OCI-LY1 (cell line): ENCODE data around the gene OR6C4.
"Not testable (repeated sequence)": the region's sequence is repeated elsewhere in the genome, so short reads cannot be mapped to it uniquely, and the experiment has no call there.

ENCODE experiments used
- H2AFZ ChIP-seq: fragments of 200-600 bp; sonication (generic), shearing (Covaris generic); 2 replicates; pipeline ENCODE4 v1.6.0; 2014; ENCODE audit warnings: antibody characterized with exemption, mild to moderate bottlenecking, low read length
- H3F3A ChIP-seq: fragments of 200-600 bp; sonication (generic), shearing (Covaris generic); 2 replicates; pipeline ENCODE4 v1.6.0; 2014; ENCODE audit warnings: mild to moderate bottlenecking, antibody characterized with exemption, low read length, moderate library complexity; ENCODE audit not compliant: insufficient read depth
- H3K27ac ChIP-seq: fragments of 200-600 bp; sonication (generic); 2 replicates; pipeline ENCODE4 v1.5.1; 2014; ENCODE audit warnings: low read length, mixed run types, mild to moderate bottlenecking, low read depth; ENCODE audit not compliant: poor library complexity, severe bottlenecking
- H3K27me3 ChIP-seq: fragments of 200-600 bp; sonication (generic); 2 replicates; pipeline ENCODE4 v1.6.0; 2014; ENCODE audit warnings: antibody characterized with exemption, mild to moderate bottlenecking, low read length, moderate library complexity; ENCODE audit not compliant: insufficient read depth
- H3K36me3 ChIP-seq: fragments of 200-600 bp; sonication (generic); 2 replicates; pipeline ENCODE4 v1.6.1; 2014; ENCODE audit warnings: mild to moderate bottlenecking, antibody characterized with exemption, low read length, moderate library complexity, mixed read lengths; ENCODE audit not compliant: insufficient read depth
- H3K4me1 ChIP-seq: fragments of 200-600 bp; sonication (generic); 2 replicates; pipeline ENCODE4 v1.5.1; 2014; ENCODE audit warnings: mild to moderate bottlenecking, low read length, moderate library complexity; ENCODE audit not compliant: insufficient read depth, severe bottlenecking
- H3K4me2 ChIP-seq: fragments of 200-600 bp; sonication (generic), shearing (Covaris generic); 2 replicates; pipeline ENCODE4 v1.6.1; 2014; ENCODE audit warnings: low read length
- H3K4me3 ChIP-seq: fragments of 200-600 bp; sonication (generic); 2 replicates; pipeline ENCODE4 v1.5.1; 2014; ENCODE audit warnings: low read length, low read depth, mild to moderate bottlenecking, mixed read lengths; ENCODE audit not compliant: poor library complexity, severe bottlenecking
- H3K79me2 ChIP-seq: fragments of 200-600 bp; shearing (Covaris generic); 2 replicates; pipeline ENCODE4 v1.6.1; 2016; ENCODE audit warnings: mixed run types, low read length, mixed read lengths; ENCODE audit not compliant: insufficient read depth
- H3K9ac ChIP-seq: fragments of 200-600 bp; sonication (generic), shearing (Covaris generic); 2 replicates; pipeline ENCODE4 v1.6.1; 2014; ENCODE audit warnings: mild to moderate bottlenecking, low read length, mixed read lengths
- H3K9me2 ChIP-seq: fragments of 200-600 bp; sonication (generic), shearing (Covaris generic); 2 replicates; pipeline ENCODE4 v1.6.1; 2014; ENCODE audit warnings: low read depth, mild to moderate bottlenecking, low read length, mixed read lengths
- H3K9me3 ChIP-seq: fragments of 200-600 bp; shearing (Covaris generic); 2 replicates; pipeline ENCODE4 v1.6.1; 2014; ENCODE audit warnings: low read length, mixed read lengths
- H4K20me1 ChIP-seq: fragments of 200-600 bp; sonication (generic), shearing (Covaris generic); 2 replicates; pipeline ENCODE4 v1.6.0; 2016; ENCODE audit warnings: mild to moderate bottlenecking, low read length; ENCODE audit not compliant: insufficient read depth
- CTCF ChIP-seq: fragments of 200-600 bp; sonication (generic), shearing (Covaris generic); IDR thresholded peaks from 2 replicates; pipeline ENCODE4 v1.5.1; 2017; ENCODE audit warnings: mild to moderate bottlenecking, antibody characterized with exemption, low read length, moderate library complexity, mixed read lengths
- EZH2 ChIP-seq: fragments of 200-600 bp; sonication (generic), shearing (Covaris generic); IDR thresholded peaks from 2 replicates; pipeline ENCODE4 v1.8.0; 2017; ENCODE audit warnings: borderline replicate concordance, mixed run types, mild to moderate bottlenecking, antibody characterized with exemption, low read length, moderate library complexity, mixed read lengths

OR6C4 gene

DNA sequence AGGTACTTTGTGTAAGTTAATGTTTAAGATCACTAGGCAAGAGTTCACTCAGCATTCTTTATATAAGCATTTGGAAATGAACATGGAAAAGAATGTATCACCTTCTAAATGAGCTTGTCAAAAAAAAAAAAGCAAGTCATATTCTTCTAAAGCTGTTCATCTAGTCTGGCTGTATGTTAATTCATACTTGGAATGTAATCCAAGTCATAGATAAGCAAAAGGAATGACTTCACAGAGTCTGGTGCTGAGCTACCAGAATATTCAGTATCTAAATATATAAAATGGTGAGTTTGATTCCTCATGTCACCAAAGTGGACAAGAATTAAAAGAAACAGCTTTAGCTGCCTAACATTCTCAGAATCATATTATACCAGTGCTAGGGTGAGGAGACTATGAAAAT is 4.9 kb downstream of the OR6C4 start:
- Histone ChIP-seq H3K36me3 (no peaks in the 10 kb centered on the region), H3K9me3 (no peaks in the 10 kb centered on the region), H3F3A (no peaks in the 10 kb centered on the region), H3K4me1 (no peaks in the 10 kb centered on the region), H3K27me3 (no peaks in the 10 kb centered on the region), H3K4me3 (no peak overlapping the region), H3K9ac (no peak overlapping the region), H3K79me2 (no peaks in the 10 kb centered on the region), H3K4me2 (no peak overlapping the region), H2AFZ (no peak overlapping the region), H3K27ac (no peak overlapping the region), H3K9me2 (no peaks in the 10 kb centered on the region), H4K20me1 (no peaks in the 10 kb centered on the region)
- no peak for TF ChIP-seq EZH2
- TF ChIP-seq CTCF: no peak

DNA sequence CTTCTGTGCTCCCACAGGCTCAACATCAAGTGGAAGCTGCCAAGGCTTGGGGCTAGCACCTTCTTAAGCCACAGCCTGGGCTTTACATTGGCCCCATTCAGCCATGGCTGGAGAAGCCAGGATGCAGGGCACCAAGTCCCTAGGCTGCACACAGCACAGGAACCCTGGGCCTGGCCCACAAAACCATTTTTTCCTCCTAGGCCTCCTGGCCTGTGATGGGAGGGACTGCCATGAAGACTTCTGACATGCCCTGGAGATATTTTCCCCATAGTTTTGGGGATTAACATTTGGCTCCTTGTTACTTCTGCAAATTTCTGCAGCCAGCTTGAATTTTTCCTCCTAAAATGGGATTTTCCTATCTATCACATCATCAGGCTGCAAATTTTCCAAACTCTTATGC is 20.7 kb downstream of the OR6C4 start:
- H3K4me2 ChIP-seq, H3K27ac ChIP-seq, H3K9me2 ChIP-seq, H3K79me2 ChIP-seq, H2AFZ ChIP-seq, H3K36me3 ChIP-seq, H4K20me1 ChIP-seq, H3K4me3 ChIP-seq, H3K4me1 ChIP-seq, H3K27me3 ChIP-seq, H3K9me3 ChIP-seq, H3F3A ChIP-seq, H3K9ac ChIP-seq: not testable (repeated sequence)

DNA sequence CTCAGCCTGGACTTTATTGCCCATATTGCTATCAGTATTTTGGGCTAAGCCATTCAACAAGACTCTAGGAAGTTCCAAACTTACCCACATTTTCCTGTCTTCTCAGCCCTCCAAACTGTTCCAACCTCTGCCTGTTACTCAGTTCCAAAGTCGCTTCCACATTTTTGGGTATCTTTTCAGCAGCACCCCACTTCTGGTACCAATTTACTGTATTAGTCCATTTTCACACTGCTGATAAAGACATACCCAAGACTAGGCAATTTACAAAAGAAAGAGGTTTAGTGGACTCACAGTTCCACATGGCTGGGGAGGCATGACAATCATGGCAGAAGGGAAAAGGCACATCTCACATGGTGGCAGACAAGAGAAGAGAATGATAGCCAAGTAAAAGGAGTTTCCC is 21.3 kb downstream of the OR6C4 start:
- H3K79me2 ChIP-seq, H3K9me3 ChIP-seq, H3K9ac ChIP-seq: not testable (repeated sequence)

GRCh38 chr12:55572168-55572567 is 22.8 kb downstream of the OR6C4 start, which contains the start of gene OR2AP1:
OR2AP1 (plus strand) TSS chr12:55572468; CDS start chr12:55574415, 1,947 bp downstream.
- TF ChIP-seq CTCF (no peak), EZH2 (no peak)
- Histone ChIP-seq H3K9ac (no peak within 1 kb of the TSS), H3F3A (no peaks in the 10 kb centered on the region), H3K4me2 (no peak within 1 kb of the TSS), H3K27ac (no peak within 1 kb of the TSS), H3K9me3 (peaks cover 3% of the 10 kb centered on the region; the same call in 1 of the 2 replicates), H3K36me3 (no peaks in the 10 kb centered on the region), H3K27me3 (no peaks in the 10 kb centered on the region), H3K4me3 (no peak within 1 kb of the TSS), H3K4me1 (no peaks in the 10 kb centered on the region), H4K20me1 (no peaks in the 10 kb centered on the region), H2AFZ (no peak within 1 kb of the TSS), H3K79me2 (no peaks in the 10 kb centered on the region), H3K9me2 (no peaks in the 10 kb centered on the region)

More for the DNA sequence above, 21.3 kb downstream of the OR6C4 start:
- H3K4me3 ChIP-seq, H3K4me2 ChIP-seq, H4K20me1 ChIP-seq, H3K4me1 ChIP-seq, H3F3A ChIP-seq, H2AFZ ChIP-seq, H3K9me2 ChIP-seq, H3K27ac ChIP-seq, H3K27me3 ChIP-seq, H3K36me3 ChIP-seq: not testable (repeated sequence)
